DMS 273 (cell line): ENCODE results near the gene HECTD1.
"Not testable (repeated sequence)": the region's sequence is repeated elsewhere in the genome, so short reads cannot be mapped to it uniquely, and the experiment has no call there.

Experiments
- DNase-seq: peaks from one replicate; lab custom pipeline; 2025; ENCODE audit not compliant: unreplicated experiment; lab: John Stamatoyannopoulos, UW

Gene HECTD1

DNA sequence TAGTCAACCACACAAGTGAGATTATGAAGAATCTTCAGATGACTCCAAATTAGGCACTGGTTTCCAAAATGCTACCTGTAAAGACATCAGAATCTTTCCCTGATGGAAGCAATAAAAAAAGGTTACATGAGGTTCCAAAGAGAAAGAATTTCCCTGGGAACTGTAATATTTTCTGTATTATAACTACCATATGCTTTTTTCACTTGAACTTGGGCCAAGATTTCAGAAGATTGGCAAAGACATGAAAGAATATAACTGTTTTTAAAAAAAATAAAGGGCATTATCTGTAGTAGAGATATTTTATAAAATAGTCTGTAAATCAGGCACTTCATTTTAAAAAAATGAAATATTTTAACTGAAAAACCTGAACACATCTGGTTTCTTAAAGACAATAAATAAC is 12.9 kb downstream of the HECTD1 start:
- no peak for DNase-seq

DNA sequence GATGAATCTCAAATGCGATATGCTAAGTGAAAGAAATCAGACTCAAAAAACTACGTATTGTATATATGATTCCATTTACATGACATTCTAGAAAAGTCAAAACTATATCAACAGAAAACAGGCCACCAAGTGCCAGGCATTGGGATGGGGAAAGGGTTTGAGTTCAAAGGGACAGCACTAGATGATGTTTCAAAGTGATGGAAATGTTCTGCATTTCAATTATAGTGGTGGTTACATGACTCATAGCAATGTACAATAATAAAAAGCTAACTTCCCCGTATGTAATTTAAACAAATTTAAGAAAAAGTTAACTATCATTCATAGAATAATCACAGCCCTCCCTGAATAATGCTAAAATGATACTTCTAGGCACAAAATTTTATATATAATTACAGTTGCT is 13.5 kb downstream of the HECTD1 start:
- no peak for DNase-seq

- DNase-seq = not testable (repeated sequence)
These were observed 15.0 kb downstream of the HECTD1 start for GRCh38 chr14:31192544-31192943.

DNA sequence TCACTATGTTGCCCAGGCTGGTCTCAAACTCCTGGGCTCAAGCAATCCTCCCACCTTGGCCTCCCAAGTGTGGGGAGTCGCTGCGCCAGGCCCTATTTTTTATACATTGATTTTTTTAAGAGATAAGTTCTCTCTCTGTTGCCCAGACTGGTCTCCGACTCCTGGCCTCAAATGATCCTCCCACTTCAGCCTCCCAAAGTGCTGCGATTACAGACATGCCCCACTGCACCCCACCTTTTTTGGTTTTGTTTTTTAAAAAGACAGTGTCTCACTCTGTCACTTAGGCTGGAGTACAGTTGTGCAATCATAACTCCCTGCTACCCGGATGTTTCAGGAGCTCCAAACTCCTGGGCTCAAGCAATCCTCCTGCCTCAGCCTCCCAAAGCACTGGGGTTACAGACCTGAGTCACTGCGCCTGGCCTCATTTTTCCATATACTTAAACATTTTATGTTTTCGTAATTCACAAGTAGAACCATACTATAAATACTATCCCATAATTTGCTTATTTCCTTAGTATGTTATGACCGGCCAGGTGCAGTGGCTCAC is 16.8 kb downstream of the HECTD1 start:
- DNase-seq = no peak

DNA sequence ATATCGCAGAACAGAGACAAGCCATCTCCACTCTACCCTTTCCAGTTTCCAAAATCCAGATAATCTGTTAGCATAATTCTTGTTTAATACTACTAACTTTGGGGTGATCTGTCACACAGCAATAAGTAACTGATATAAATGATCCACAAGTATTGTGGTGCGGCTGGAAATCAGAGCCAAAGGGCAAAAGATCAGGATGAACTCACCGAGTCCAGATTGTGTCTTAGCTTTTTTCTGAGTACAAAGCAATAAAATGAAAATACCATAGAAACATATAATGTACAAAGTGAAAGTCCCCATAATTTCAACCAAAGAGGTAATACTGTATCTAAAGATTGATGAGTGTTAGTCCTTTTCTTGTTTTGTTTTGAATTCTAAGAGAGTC is 17.4 kb downstream of the HECTD1 start:
- DNase-seq = no peak

GRCh38 chr14:31189346-31190218 is 18.0 kb downstream of the HECTD1 start:
- DNase-seq = no peak

- no peak for DNase-seq
These were observed 18.8 kb downstream of the HECTD1 start for GRCh38 chr14:31188744-31189143.

DNA sequence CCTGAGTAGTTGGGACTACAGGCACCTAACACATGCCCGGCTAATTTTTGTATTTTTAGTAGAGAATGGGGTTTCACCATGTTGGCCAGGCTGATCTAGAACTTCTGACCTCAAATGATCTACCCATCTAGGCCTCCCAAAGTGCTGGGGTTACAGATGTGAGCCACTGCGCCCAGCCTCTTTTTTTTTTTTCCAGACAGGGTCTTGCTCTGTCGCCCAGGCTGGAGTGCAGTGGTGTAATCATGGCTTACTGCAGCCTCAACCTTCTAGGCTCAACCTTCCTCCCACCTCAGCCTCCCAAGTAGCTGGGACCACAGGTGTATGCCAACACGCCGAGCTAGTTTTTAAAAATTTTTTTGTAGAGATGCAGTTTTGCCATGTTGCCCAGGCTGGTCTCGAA is 25.6 kb downstream of the HECTD1 start:
- not testable (repeated sequence) for DNase-seq

- DNase-seq = no peak
These were observed 26.3 kb downstream of the HECTD1 start for GRCh38 chr14:31181271-31181670.

DNA sequence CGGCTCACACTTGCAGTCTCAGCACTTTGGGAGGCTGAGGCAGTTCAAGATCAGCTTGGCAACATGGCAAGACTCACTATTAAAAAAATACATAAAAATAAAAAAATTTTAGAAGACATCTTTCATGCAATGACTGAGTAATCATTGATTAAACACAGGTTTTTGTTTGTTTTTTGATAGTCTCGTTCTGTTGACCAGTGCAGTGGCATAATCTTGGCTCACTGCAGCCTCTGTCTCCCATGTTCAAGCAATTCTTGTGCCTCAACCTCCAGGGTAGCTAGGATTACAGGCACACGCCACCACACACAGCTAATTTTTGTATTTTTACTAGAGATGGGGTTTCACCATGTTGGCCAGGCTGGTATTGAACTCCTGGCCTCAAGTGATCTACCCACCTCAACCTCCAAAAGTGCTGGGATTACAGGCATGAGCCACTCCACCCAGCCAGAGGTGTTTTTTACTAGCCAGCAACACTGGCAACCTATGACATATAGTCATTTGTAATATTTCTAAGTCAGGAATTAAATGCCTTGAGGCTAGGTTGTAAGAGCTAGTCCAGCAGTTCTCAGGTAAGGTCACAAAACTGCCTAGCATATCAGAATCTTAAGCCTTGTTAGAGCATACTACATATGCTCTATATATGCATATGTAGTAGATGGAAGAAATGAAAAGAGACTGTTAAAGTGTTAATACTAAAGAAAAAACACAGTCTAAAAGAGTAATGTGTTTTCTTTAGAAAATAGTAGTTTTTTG is 27.1 kb downstream of the HECTD1 start:
- DNase-seq = no peak

DNA sequence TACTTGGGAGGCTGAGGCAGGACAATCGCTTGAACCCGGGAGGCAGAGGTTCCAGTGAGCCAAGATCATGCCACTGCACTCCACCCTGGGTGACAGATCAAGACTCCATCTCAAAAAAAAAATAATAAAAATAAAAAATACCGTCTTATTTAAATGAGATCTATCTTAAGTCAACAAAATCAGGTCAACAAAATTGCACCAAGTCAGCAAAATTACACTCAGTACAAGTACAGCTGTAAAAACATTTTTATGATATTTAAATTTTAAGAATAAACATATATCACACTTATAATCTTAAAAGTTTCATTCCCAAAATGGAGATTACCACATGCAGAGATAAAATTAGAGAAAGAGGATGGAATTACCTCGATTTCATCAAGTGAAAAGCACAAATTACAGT is 33.2 kb downstream of the HECTD1 start:
- no peak for DNase-seq

GRCh38 chr14:31173120-31173837 is 34.3 kb downstream of the HECTD1 start:
- no peak for DNase-seq

DNA sequence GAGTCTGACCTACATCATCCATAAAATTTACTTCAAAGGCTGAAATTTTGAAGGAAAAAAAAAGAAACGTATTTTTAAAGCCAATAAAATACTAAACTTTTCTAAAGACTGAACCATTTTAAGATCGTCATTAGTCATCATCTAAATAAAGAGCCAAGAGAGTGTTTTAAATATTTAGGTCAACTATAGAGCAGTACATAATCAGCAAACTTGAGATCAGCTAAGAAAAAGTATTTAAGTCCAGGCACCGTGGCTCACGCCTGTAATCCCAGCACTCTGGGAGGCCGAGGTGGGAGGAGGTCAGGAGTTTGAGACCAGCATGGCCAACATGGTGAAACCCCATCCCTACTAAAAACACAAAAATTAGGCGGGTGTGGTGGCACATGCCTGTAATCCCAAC is 35.5 kb downstream of the HECTD1 start:
- no peak for DNase-seq

DNA sequence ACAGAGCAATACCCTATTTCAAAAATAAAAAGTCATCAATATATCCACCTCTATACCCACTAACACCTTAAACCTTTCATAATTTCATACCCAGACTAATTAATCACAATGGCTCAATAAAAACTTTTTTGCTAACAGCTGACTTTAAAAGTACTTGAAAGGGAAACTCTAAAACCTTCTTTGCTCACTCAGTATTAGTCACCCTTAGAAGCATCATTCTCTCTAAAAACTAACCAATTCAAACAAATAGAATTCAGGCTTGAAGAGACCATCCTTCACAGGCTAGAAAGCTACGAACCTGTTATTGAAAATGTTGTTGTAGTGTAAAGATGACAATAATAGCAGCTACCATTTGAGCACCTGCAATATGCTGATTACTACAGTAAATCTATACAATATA is 37.2 kb downstream of the HECTD1 start:
- no peak for DNase-seq

DNA sequence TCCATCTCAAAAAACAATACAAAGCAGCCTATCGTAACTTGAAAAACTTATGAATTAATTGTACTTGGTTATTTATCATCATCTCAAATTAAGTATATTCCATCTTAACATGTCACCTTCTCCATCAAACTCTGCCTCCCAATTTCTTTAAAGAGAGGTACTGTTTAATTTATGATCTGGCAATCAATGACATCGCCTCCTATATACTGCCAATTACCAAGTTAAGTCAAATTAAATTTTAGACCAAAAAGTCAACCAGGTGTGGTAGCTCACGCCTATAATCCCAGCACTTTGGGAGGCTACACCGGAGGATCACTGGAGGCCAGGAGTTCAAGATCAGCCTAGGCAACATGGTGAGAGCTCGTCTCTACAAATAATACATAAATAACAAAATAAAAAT is 37.7 kb downstream of the HECTD1 start:
- DNase-seq = no peak

DNA sequence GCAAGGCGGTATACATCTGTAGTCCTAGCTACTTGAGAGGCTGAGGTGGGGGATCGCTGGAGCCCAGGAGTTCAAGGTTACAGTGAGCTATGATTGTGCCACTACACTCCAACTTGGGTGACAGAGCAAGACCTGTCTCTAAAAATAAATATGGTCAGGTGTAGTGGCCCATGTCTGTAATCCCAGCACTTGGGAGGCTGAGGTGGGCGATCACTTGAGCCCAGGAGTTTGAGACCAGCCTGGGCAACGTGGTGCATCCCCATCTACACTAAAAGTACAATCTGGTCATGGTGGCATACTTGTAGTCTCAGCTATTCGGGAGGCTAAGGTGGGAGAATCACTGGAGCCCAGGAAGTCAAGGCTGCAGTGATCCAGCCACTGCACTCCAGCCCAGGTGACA is 40.6 kb downstream of the HECTD1 start:
- DNase-seq = no peak

DNA sequence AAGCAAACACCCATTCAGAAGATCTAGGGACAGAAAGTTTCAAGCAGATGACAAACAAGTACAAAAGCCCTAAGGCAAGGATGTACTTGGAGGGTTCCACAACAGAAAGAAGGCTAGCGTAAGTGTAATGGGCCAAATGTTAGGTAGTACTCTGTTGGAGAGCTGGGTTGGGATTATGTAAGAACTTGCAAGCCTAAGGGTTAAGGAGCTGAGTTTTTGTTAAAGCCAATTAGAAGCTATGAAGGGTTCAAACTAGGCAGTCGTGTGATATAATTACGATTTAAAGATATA is 41.4 kb downstream of the HECTD1 start:
- no peak for DNase-seq

DNA sequence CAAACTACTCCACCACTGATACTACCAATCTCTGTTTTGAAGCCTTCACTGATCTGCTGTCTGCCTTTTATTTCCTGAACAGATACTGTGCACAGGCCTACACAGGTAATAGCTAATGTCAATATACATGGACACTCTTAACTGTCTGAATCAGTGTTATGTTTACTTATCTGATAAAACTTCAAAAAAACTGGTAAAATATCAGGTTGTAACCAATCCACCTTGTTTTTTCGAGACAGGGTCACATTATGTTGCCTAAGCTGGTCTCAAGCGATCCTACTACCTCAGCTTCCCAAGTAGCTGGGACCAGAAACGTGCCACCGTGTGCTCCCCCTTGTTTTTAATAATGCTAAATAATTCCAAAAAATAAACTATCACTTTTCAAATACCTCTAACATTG is 43.5 kb downstream of the HECTD1 start:
- DNase-seq = no peak

GRCh38 chr14:31162910-31163649 is 44.5 kb downstream of the HECTD1 start:
- DNase-seq = no peak

GRCh38 chr14:31161274-31161673 is 46.3 kb downstream of the HECTD1 start:
- no peak for DNase-seq

GRCh38 chr14:31159682-31160296 is 47.8 kb downstream of the HECTD1 start:
- DNase-seq = no peak
